Neural cell (in vitro differentiated cells): Measurements from ENCODE around the gene INPP5D.

Experiments
- EP300 ChIP-seq: fragments of 450-650 bp; conservative IDR thresholded peaks from 2 replicates; pipeline ENCODE4 v1.6.1; 2014; ENCODE audit warnings: antibody characterized with exemption, mild to moderate bottlenecking, moderate library complexity; ENCODE audit not compliant: poor library complexity, severe bottlenecking
- EZH2 ChIP-seq: fragments of 200-600, 300-800 bp; shearing (Covaris generic), sonication (generic); IDR thresholded peaks from 2 replicates; pipeline ENCODE4 v1.6.1; 2014; ENCODE audit warnings: antibody characterized with exemption, low read length, borderline replicate concordance, mild to moderate bottlenecking; ENCODE audit not compliant: insufficient read depth, poor library complexity, severe bottlenecking
- MXI1 ChIP-seq: fragments of 450-650 bp; conservative IDR thresholded peaks from 2 replicates; pipeline ENCODE4 v1.6.1; 2014; ENCODE audit warnings: antibody characterized with exemption, mild to moderate bottlenecking; ENCODE audit not compliant: poor library complexity, severe bottlenecking
- POLR2AphosphoS5 ChIP-seq: IDR thresholded peaks from 2 replicates; pipeline ENCODE4 v1.6.1; 2012
- RAD21 ChIP-seq: fragments of 450-650 bp; conservative IDR thresholded peaks from 2 replicates; pipeline ENCODE4 v1.6.1; 2014; ENCODE audit warnings: antibody characterized with exemption, mild to moderate bottlenecking, moderate library complexity
- SMC3 ChIP-seq: fragments of 450-650 bp; conservative IDR thresholded peaks from 2 replicates; pipeline ENCODE4 v1.6.1; 2014; ENCODE audit warnings: antibody characterized with exemption, mild to moderate bottlenecking, moderate library complexity; ENCODE audit not compliant: poor library complexity
- TAF1 ChIP-seq: IDR thresholded peaks from 2 replicates; pipeline ENCODE4 v1.6.1; 2012; ENCODE audit warnings: low read depth
- TF ChIP-seq, protein P1 (sequence below): IDR thresholded peaks from 2 replicates; pipeline ENCODE4 v1.6.1; 2012; ENCODE audit warnings: borderline replicate concordance
- TF ChIP-seq, protein P2 (sequence below): fragments of 450-650 bp; IDR thresholded peaks from 2 replicates; pipeline ENCODE4 v1.5.1; 2014; ENCODE audit warnings: antibody characterized with exemption, mild to moderate bottlenecking, moderate library complexity; ENCODE audit not compliant: poor library complexity, severe bottlenecking

DNA sequence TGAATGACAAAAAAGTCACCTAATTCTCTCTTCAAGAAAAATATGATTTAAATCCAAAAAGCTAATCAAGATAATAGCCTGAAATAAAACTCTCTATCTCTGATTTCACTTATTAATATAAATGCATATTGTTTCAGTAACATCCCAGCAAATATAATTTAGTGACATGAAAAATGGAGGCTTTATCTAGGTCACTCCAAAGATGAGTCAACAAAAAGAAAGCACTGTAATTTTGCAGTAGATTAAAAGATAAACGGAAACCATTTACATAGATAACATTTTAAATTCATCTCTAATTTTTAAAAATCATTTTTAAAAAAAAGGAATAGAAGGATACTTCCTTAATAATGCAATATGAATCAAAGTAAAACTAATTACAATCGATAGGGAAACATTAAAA lies 76.9 kb downstream of the INPP5D start:
- TF ChIP-seq POLR2AphosphoS5 (no peak), EP300 (no peak), RAD21 (no peak), EZH2 (no peak), TAF1 (no peak), SMC3 (no peak), MXI1 (no peak)
- TF ChIP-seq, protein P1, sequence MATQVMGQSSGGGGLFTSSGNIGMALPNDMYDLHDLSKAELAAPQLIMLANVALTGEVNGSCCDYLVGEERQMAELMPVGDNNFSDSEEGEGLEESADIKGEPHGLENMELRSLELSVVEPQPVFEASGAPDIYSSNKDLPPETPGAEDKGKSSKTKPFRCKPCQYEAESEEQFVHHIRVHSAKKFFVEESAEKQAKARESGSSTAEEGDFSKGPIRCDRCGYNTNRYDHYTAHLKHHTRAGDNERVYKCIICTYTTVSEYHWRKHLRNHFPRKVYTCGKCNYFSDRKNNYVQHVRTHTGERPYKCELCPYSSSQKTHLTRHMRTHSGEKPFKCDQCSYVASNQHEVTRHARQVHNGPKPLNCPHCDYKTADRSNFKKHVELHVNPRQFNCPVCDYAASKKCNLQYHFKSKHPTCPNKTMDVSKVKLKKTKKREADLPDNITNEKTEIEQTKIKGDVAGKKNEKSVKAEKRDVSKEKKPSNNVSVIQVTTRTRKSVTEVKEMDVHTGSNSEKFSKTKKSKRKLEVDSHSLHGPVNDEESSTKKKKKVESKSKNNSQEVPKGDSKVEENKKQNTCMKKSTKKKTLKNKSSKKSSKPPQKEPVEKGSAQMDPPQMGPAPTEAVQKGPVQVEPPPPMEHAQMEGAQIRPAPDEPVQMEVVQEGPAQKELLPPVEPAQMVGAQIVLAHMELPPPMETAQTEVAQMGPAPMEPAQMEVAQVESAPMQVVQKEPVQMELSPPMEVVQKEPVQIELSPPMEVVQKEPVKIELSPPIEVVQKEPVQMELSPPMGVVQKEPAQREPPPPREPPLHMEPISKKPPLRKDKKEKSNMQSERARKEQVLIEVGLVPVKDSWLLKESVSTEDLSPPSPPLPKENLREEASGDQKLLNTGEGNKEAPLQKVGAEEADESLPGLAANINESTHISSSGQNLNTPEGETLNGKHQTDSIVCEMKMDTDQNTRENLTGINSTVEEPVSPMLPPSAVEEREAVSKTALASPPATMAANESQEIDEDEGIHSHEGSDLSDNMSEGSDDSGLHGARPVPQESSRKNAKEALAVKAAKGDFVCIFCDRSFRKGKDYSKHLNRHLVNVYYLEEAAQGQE, result no peak
- TF ChIP-seq, protein P2, sequence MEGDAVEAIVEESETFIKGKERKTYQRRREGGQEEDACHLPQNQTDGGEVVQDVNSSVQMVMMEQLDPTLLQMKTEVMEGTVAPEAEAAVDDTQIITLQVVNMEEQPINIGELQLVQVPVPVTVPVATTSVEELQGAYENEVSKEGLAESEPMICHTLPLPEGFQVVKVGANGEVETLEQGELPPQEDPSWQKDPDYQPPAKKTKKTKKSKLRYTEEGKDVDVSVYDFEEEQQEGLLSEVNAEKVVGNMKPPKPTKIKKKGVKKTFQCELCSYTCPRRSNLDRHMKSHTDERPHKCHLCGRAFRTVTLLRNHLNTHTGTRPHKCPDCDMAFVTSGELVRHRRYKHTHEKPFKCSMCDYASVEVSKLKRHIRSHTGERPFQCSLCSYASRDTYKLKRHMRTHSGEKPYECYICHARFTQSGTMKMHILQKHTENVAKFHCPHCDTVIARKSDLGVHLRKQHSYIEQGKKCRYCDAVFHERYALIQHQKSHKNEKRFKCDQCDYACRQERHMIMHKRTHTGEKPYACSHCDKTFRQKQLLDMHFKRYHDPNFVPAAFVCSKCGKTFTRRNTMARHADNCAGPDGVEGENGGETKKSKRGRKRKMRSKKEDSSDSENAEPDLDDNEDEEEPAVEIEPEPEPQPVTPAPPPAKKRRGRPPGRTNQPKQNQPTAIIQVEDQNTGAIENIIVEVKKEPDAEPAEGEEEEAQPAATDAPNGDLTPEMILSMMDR, result no peak
